HepG2 (cell line): ENCODE data around the gene SGK1. TPM values are rescaled to one million over a fixed set of nuclear protein-coding genes. Genes with fewer than 3 reads are reported as not detected.

Experiments used
- CCDC6 ChIP-seq: sonication (generic); formaldehyde crosslinking; IDR thresholded peaks from 2 replicates; pipeline ENCODE4 v1.8.1; 2022; ENCODE audit warnings: mild to moderate bottlenecking, missing genetic modification reagents, moderate library complexity
- CREB1 ChIP-seq, 2 experiments: fragments of 450-650 bp in 1 of 2; IDR thresholded peaks; 2 replicates each; pipeline ENCODE4 v1.6.1; 2016 to 2017; ENCODE audit warnings: control low read depth in 1 of 2, mild to moderate bottlenecking in 1 of 2, missing compliant biosample characterization in 1 of 2, missing genetic modification characterization in 1 of 2
- HIVEP1 ChIP-seq: sonication (generic); formaldehyde crosslinking; IDR thresholded peaks from 2 replicates; pipeline ENCODE4 v1.4.0; 2020; ENCODE audit warnings: mild to moderate bottlenecking, missing genetic modification reagents
- HMG20A ChIP-seq: IDR thresholded peaks from 2 replicates; pipeline ENCODE4 v1.6.1; 2016; ENCODE audit warnings: borderline replicate concordance
- HNRNPK ChIP-seq: fragments of 200-400 bp; formaldehyde crosslinking; IDR thresholded peaks from 2 replicates; pipeline ENCODE4 v1.6.1; 2018; ENCODE audit warnings: low read length, low read depth, moderate library complexity, mild to moderate bottlenecking; ENCODE audit not compliant: poor library complexity, severe bottlenecking
- JARID2 ChIP-seq: sonication (generic); formaldehyde crosslinking; IDR thresholded peaks from 2 replicates; pipeline ENCODE4 v1.8.1; 2023; ENCODE audit warnings: missing genetic modification reagents, inconsistent platforms; ENCODE audit not compliant: insufficient replicate concordance
- JUN ChIP-seq: sonication (generic); formaldehyde crosslinking; IDR thresholded peaks from 2 replicates; pipeline ENCODE4 v1.4.0; 2020; ENCODE audit warnings: mild to moderate bottlenecking, missing genetic modification reagents
- KDM1A ChIP-seq: IDR thresholded peaks from 2 replicates; pipeline ENCODE4 v1.6.1; 2016; ENCODE audit warnings: missing compliant biosample characterization
- NR2C2 ChIP-seq: sonication (generic); formaldehyde crosslinking; IDR thresholded peaks from 2 replicates; pipeline ENCODE4 v1.4.0; 2020; ENCODE audit warnings: missing genetic modification reagents, mild to moderate bottlenecking, moderate library complexity, borderline replicate concordance
- PHF8 ChIP-seq: sonication (generic); formaldehyde crosslinking; IDR thresholded peaks from 2 replicates; pipeline ENCODE4 v1.5.0; 2020; ENCODE audit warnings: missing genetic modification reagents
- PLRG1 ChIP-seq: fragments of 450-650 bp; conservative IDR thresholded peaks from 2 replicates; pipeline ENCODE4 v1.6.1; 2016
- POLR2A ChIP-seq, 2 experiments: IDR thresholded peaks; 2 replicates each; pipeline ENCODE4 v1.6.1; 2011; ENCODE audit warnings: low read depth in 2 of 2, low read length in 2 of 2, mild to moderate bottlenecking in 1 of 2, moderate library complexity in 1 of 2; ENCODE audit not compliant: insufficient read depth in 1 of 2
- TGIF2 ChIP-seq: IDR thresholded peaks from 2 replicates; pipeline ENCODE4 v1.6.1; 2016; ENCODE audit warnings: control low read depth, missing compliant biosample characterization
- ZBTB1 ChIP-seq: sonication (generic); formaldehyde crosslinking; IDR thresholded peaks from 2 replicates; pipeline ENCODE4 v1.4.0; 2020; ENCODE audit warnings: missing genetic modification reagents, borderline replicate concordance
- ZNF24 ChIP-seq: fragments of 450-650 bp; IDR thresholded peaks from 2 replicates; pipeline ENCODE4 v1.6.1; 2017; ENCODE audit warnings: antibody characterized with exemption, mild to moderate bottlenecking
- ZNF441 ChIP-seq: sonication (generic); formaldehyde crosslinking; IDR thresholded peaks from 2 replicates; pipeline ENCODE4 v1.7.0; 2021; ENCODE audit warnings: missing genetic modification reagents, borderline replicate concordance
- ZNF530 ChIP-seq: sonication (generic); formaldehyde crosslinking; IDR thresholded peaks from 2 replicates; pipeline ENCODE4 v1.5.0; 2020; ENCODE audit warnings: low read depth, mild to moderate bottlenecking, missing genetic modification reagents
- ZNF562 ChIP-seq: sonication (generic); formaldehyde crosslinking; IDR thresholded peaks from 2 replicates; pipeline ENCODE4 v1.8.0; 2022; ENCODE audit warnings: missing genetic modification reagents, borderline replicate concordance
- ZNF572 ChIP-seq: sonication (generic); formaldehyde crosslinking; IDR thresholded peaks from 2 replicates; pipeline ENCODE4 v1.5.1; 2020; ENCODE audit warnings: mild to moderate bottlenecking, missing genetic modification reagents
- ZNF597 ChIP-seq: sonication (generic); formaldehyde crosslinking; IDR thresholded peaks from 2 replicates; pipeline ENCODE4 v1.5.0; 2020; ENCODE audit warnings: missing genetic modification reagents
- ZNF724P ChIP-seq: sonication (generic); formaldehyde crosslinking; IDR thresholded peaks from 2 replicates; pipeline ENCODE4 v1.8.0; 2022; ENCODE audit warnings: missing genetic modification reagents, borderline replicate concordance
- ZNF740 ChIP-seq: sonication (generic); formaldehyde crosslinking; IDR thresholded peaks from 2 replicates; pipeline ENCODE4 v1.4.0; 2020; ENCODE audit warnings: missing genetic modification reagents
- ZSCAN25 ChIP-seq: sonication (generic); formaldehyde crosslinking; IDR thresholded peaks from 2 replicates; pipeline ENCODE4 v1.8.0; 2022; ENCODE audit warnings: mild to moderate bottlenecking, missing genetic modification reagents
- polyA plus RNA-seq, 8 experiments: library from polyadenylated mRNA; depleted of rRNA in 3 of 8; stranded (reverse) in 7 of 8; unstranded in 1 of 8; fragments of >200 nt; fragmentation: Illumina TruSeq in 4 of 8; extraction: Trizol in 4 of 8; gene quantifications; 2 replicates each; pipeline versions ENCODE4 v1.2.1 to v1.2.3, GENCODE V29; 2011 to 2016; ENCODE audit warnings: low read depth in 4 of 8, missing spikeins in 1 of 8, mixed read lengths in 1 of 8; ENCODE audit not compliant: insufficient read depth in 1 of 8
- total RNA-seq, 5 experiments: library from RNA; depleted of rRNA; stranded (reverse); fragments of >200 nt; fragmentation: Illumina TruSeq; extraction: Trizol; gene quantifications; 2 replicates each; pipeline ENCODE4 v1.2.3, GENCODE V29; 2016; ENCODE audit warnings: low read depth in 1 of 5
- TF ChIP-seq, protein P1 (sequence below), 2 experiments: sonication (generic) in 1 of 2; formaldehyde crosslinking in 1 of 2; IDR thresholded peaks; 2 replicates each; pipeline versions ENCODE4 v1.6.1 to v1.9.0; 2014 to 2022; ENCODE audit warnings: antibody characterized with exemption in 1 of 2, borderline replicate concordance in 1 of 2, inconsistent platforms in 1 of 2, low read depth in 1 of 2, missing genetic modification reagents in 1 of 2

SGK1 gene
- total and polyA plus RNA-seq, 2 of the 13 experiments (the other 11 are each of a cell fraction or from before 2014, with no cell fraction given): 56.1 to 56.2 TPM

GRCh38 chr6:134175532-134176263 is 142.2 kb downstream of the SGK1 start (continued):
- TF ChIP-seq ZBTB1 (CRISPR knock-in tag): no peak
- TF ChIP-seq JARID2 (CRISPR knock-in tag): no peak
- no peak for TF ChIP-seq CCDC6 (CRISPR knock-in tag)
- no peak for TF ChIP-seq ZNF441 (CRISPR knock-in tag)
- no peak for TF ChIP-seq ZNF24
- no peak for TF ChIP-seq ZNF562 (CRISPR knock-in tag)
- peak; percentile 39; the same call in 1 of the 2 replicates for TF ChIP-seq HIVEP1 (CRISPR knock-in tag)
- TF ChIP-seq ZNF530 (CRISPR knock-in tag): no peak
- TF ChIP-seq TGIF2 (CRISPR knock-in tag): no peak
- TF ChIP-seq ZNF597 (CRISPR knock-in tag): no peak
- peak; percentile 67 for TF ChIP-seq ZSCAN25 (CRISPR knock-in tag)
- no peak for TF ChIP-seq PLRG1
- TF ChIP-seq PHF8 (CRISPR knock-in tag): 0 out of 2 replicates have a peak, but pooled peaks have one; percentile 10
- TF ChIP-seq JUN (CRISPR knock-in tag): no peak
- TF ChIP-seq NR2C2 (CRISPR knock-in tag): no peak
- TF ChIP-seq, protein P1, sequence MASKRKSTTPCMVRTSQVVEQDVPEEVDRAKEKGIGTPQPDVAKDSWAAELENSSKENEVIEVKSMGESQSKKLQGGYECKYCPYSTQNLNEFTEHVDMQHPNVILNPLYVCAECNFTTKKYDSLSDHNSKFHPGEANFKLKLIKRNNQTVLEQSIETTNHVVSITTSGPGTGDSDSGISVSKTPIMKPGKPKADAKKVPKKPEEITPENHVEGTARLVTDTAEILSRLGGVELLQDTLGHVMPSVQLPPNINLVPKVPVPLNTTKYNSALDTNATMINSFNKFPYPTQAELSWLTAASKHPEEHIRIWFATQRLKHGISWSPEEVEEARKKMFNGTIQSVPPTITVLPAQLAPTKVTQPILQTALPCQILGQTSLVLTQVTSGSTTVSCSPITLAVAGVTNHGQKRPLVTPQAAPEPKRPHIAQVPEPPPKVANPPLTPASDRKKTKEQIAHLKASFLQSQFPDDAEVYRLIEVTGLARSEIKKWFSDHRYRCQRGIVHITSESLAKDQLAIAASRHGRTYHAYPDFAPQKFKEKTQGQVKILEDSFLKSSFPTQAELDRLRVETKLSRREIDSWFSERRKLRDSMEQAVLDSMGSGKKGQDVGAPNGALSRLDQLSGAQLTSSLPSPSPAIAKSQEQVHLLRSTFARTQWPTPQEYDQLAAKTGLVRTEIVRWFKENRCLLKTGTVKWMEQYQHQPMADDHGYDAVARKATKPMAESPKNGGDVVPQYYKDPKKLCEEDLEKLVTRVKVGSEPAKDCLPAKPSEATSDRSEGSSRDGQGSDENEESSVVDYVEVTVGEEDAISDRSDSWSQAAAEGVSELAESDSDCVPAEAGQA (IDR thresholded peaks at IDR 0.05; ENCODE audit: low read depth): no peak
- TF ChIP-seq, protein P1 (CRISPR knock-in tag; IDR thresholded peaks at IDR 0.05; ENCODE audit: borderline replicate concordance): no peak
- no peak for TF ChIP-seq ZNF572 (CRISPR knock-in tag)
- no peak for TF ChIP-seq ZNF724P (CRISPR knock-in tag)
- TF ChIP-seq HMG20A (CRISPR knock-in tag): no peak
- no peak for TF ChIP-seq CREB1 (IDR thresholded peaks at IDR 0.05)
- no peak for TF ChIP-seq CREB1 (CRISPR knock-in tag; IDR thresholded peaks at IDR 0.05)
- no peak for TF ChIP-seq POLR2A (IDR thresholded peaks at IDR 0.05; ENCODE audit: insufficient read depth in 1 of 2, low read depth in 2 of 2, low read length in 2 of 2)
- peak; percentile 33 for TF ChIP-seq HNRNPK
- no peak for TF ChIP-seq ZNF740 (CRISPR knock-in tag)
- no peak for TF ChIP-seq KDM1A (CRISPR knock-in tag)
